Mesodermal cell (in vitro differentiated cells): ENCODE results near the gene TCF4.
A peak's percentile ranks its signal among the peaks of the same experiment; 100 is the strongest.

Experiments used
- H3K27ac ChIP-seq: 2 replicates; pipeline ENCODE4 v1.7.0; 2013; ENCODE audit warnings: mild to moderate bottlenecking, low read depth, low read length, moderate library complexity; ENCODE audit not compliant: severe bottlenecking
- H3K36me3 ChIP-seq: 2 replicates; pipeline ENCODE4 v1.7.1; 2013; ENCODE audit warnings: mild to moderate bottlenecking, low read length, moderate library complexity; ENCODE audit not compliant: control insufficient read depth, insufficient read depth
- H3K4me1 ChIP-seq: one replicate; pipeline ENCODE4 v1.7.1; 2013; ENCODE audit warnings: mild to moderate bottlenecking, low read length; ENCODE audit not compliant: insufficient read depth, control insufficient read depth, poor library complexity, severe bottlenecking
- H3K4me3 ChIP-seq: 2 replicates; pipeline ENCODE4 v1.7.0; 2013; ENCODE audit warnings: low read length, control low read depth, mild to moderate bottlenecking; ENCODE audit not compliant: insufficient read depth, poor library complexity, severe bottlenecking; ENCODE audit errors: extremely low read depth
- H3K9me3 ChIP-seq: 2 replicates; pipeline ENCODE4 v1.7.1; 2013; ENCODE audit warnings: mild to moderate bottlenecking, low read length, moderate library complexity; ENCODE audit not compliant: control insufficient read depth
- WGBS, 2 experiments: methylation state at CpG; one replicate each; pipeline ENCODE4 v1.1.5; 2013; ENCODE audit warnings: missing lambda C conversion rate in 2 of 2; ENCODE audit not compliant: insufficient coverage in 2 of 2; 5-methylcytosine and 5-hydroxymethylcytosine counted together

The TCF4 gene

GRCh38 chr18:55585920-55586561 is 2.0 kb downstream of the TCF4 start:
- Histone ChIP-seq H3K27ac (peak overlapping the region; percentile 36), H3K9me3 (no peaks in the 10 kb centered on the region), H3K4me1 (peaks cover 22% of the 10 kb centered on the region), H3K36me3 (peaks cover 12% of the 10 kb centered on the region), H3K4me3 (peak overlapping the region; percentile 67)
- 14 to 20% methylated on average over 1 to 5 of the region's 11 CpGs for WGBS, 2 experiments

DNA sequence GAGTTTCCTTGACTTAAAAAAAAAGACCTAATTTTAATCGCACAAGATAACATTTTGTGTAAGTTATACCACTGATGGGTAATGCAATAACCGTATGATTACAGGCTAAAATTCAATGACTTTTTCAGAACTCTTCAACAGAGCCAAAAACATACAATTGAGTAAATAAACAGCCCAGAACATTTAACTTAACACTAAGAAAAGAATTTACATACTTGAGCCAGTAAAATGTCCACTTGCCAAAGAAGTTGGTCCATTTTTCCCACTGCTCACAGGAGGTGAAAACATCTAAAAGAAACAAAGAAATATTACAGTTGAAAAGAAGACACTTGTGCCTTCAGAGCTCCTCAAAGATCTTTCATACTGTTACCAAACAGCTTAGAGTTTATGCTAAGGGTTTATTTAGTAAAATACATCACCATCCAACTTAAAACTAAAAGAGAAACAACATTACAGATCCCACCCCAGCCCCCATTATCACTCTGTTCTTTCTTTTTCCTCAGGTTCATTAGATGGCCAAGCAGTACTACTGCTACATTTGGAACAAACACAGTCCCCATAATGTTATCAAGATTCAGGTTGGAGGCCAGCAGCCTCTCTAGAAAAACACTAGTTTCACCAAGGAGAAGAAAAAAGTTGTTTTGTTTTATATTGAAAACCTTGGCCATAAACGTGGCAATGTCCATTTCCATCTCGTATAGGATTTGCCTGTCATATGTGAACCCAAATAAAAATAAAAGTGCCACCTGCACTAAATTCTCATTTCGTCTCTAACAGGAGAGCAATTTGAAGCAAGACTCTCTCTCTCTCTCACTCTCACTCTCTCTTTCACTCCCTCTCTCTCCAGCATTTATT is 2.7 kb downstream of the TCF4 start:
- H3K4me1 ChIP-seq, result peaks cover 22% of the 10 kb centered on the region
- peak overlapping the region; percentile 67 for H3K4me3 ChIP-seq
- peaks cover 14% of the 10 kb centered on the region for H3K36me3 ChIP-seq
- H3K9me3 ChIP-seq, result no peaks in the 10 kb centered on the region
- H3K27ac ChIP-seq, result peak overlapping the region; percentile 32
- 13 to 37% methylated on average over 3 to 4 of the region's 5 CpGs for WGBS, 2 experiments

DNA sequence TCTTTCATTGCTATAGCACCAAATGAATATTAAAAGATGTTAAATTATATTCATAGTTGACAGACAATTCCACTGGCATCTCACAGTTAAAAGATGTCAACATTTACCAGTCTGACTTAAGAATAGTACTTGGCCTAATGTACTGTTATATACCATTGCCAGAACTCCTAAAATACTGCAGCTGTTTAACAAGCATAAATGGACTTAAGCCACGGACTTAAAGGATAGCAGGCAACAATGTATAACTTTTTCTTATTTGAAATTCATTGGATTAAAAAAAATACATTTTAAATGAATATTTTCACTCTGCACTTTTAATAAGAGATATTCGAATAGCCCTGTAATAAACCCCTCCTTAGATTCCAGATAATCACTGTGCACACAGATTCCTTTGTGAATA is 3.8 kb downstream of the TCF4 start:
- 100% methylated on average over 1 of the region's 2 CpGs; no CpG with 5 or more reads in 1 of the 2 experiments for WGBS, 2 experiments
- Histone ChIP-seq H3K27ac (no peak overlapping the region), H3K4me1 (peaks cover 18% of the 10 kb centered on the region), H3K36me3 (peaks cover 14% of the 10 kb centered on the region), H3K9me3 (no peaks in the 10 kb centered on the region), H3K4me3 (peak overlapping the region; percentile 12)

GRCh38 chr18:55582325-55582724 is 5.7 kb downstream of the TCF4 start:
- peaks cover 24% of the 10 kb centered on the region for H3K36me3 ChIP-seq
- no peak overlapping the region for H3K27ac ChIP-seq
- H3K4me1 ChIP-seq, result peaks cover 18% of the 10 kb centered on the region
- WGBS, 2 experiments, result 0 to 33% methylated on average over 1 of the region's 1 CpG
- no peak overlapping the region for H3K4me3 ChIP-seq
- H3K9me3 ChIP-seq, result no peaks in the 10 kb centered on the region

GRCh38 chr18:55579501-55580270 is 8.3 kb downstream of the TCF4 start:
- 100% methylated on average over 1 of the region's 4 CpGs; no CpG with 5 or more reads in 1 of the 2 experiments for WGBS, 2 experiments
- no peak overlapping the region for H3K27ac ChIP-seq
- peaks cover 36% of the 10 kb centered on the region for H3K36me3 ChIP-seq
- H3K4me1 ChIP-seq, result peaks cover 10% of the 10 kb centered on the region
- no peaks in the 10 kb centered on the region for H3K9me3 ChIP-seq
- H3K4me3 ChIP-seq, result no peak overlapping the region

GRCh38 chr18:55577812-55578539 is 10.0 kb downstream of the TCF4 start:
- Histone ChIP-seq H3K9me3 (no peaks in the 10 kb centered on the region), H3K27ac (no peak overlapping the region), H3K4me1 (peaks cover 8% of the 10 kb centered on the region), H3K36me3 (peaks cover 43% of the 10 kb centered on the region), H3K4me3 (no peak overlapping the region)
- WGBS, 2 experiments, result 81 to 90% methylated on average over 3 of the region's 6 CpGs

DNA sequence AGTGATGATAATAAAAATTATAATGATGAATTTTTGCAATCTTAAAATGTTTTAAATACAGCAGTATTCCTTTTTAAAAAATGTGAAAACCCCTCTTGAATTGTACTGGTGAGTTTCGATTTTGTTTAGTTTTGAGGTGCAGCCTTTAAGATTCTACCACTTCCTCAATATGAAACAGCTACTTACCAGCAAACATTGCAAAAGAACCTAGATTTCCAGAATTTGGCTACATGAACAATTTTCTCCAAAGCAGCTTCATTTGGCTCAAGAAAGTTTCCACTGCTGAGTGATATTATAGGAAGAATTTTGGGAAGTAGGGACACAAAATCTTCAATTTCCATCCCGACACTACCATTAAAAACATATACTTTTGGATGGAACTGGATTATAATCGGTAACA is 12.0 kb downstream of the TCF4 start:
- Histone ChIP-seq H3K27ac (no peak overlapping the region), H3K4me1 (no peaks in the 10 kb centered on the region), H3K9me3 (no peaks in the 10 kb centered on the region), H3K36me3 (peaks cover 52% of the 10 kb centered on the region), H3K4me3 (no peak overlapping the region)
- 100% methylated on average over 1 of the region's 3 CpGs for WGBS, 2 experiments

GRCh38 chr18:55575066-55575465 is 12.9 kb downstream of the TCF4 start:
- H3K4me3 ChIP-seq, result no peak overlapping the region
- H3K9me3 ChIP-seq, result no peaks in the 10 kb centered on the region
- no peak overlapping the region for H3K27ac ChIP-seq
- H3K36me3 ChIP-seq, result peaks cover 60% of the 10 kb centered on the region
- no peaks in the 10 kb centered on the region for H3K4me1 ChIP-seq
- no CpG with 5 or more reads among the region's 1 CpG for WGBS, 2 experiments

- no peak overlapping the region for H3K4me3 ChIP-seq
- H3K27ac ChIP-seq, result no peak overlapping the region
- no peaks in the 10 kb centered on the region for H3K4me1 ChIP-seq
- WGBS, 2 experiments, result 15 to 60% methylated on average over 1 to 2 of the region's 2 CpGs
- peaks cover 60% of the 10 kb centered on the region for H3K36me3 ChIP-seq
- H3K9me3 ChIP-seq, result no peaks in the 10 kb centered on the region
Observed at GRCh38 chr18:55573386-55573785, 14.6 kb downstream of the TCF4 start.

DNA sequence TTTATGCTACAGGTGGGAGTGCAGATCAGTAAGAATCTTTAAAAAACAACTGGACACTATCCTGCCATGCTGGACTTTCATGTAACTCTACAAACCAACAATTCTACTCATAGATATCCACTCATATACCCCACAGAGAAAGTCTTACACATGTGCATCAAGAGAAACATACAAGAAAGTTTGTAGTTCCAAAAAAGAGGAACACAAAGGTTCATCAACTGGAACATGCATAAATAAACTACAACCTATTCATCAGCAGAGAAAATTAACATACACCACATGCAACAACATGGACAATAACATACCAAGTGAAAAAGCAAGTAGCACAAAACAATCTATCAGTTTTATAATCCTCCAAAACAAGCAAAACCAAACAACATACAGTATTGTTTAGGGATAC is 17.0 kb downstream of the TCF4 start:
- H3K4me1 ChIP-seq, result no peaks in the 10 kb centered on the region
- no peak overlapping the region for H3K4me3 ChIP-seq
- H3K36me3 ChIP-seq, result peaks cover 53% of the 10 kb centered on the region
- peaks cover 6% of the 10 kb centered on the region for H3K9me3 ChIP-seq
- H3K27ac ChIP-seq, result no peak overlapping the region
